BJ (cell line): ENCODE data around the gene IL17RC. TPM values are rescaled to one million over a fixed set of nuclear protein-coding genes. Genes with fewer than 3 reads are reported as not detected.

ENCODE experiments used
- CTCF ChIA-PET: fragments of 350-600 bp; formaldehyde crosslinking; extraction: SDS; loops from one replicate; lab custom pipeline; 2021; ENCODE audit warnings: antibody characterized with exemption, inconsistent platforms; lab: Yijun Ruan, JAX
- POLR2A ChIA-PET: fragments of 300-600 bp; sonication (Branson Sonifier 250); formaldehyde crosslinking; extraction: SDS; loops from one replicate; lab custom pipeline; 2021; ENCODE audit warnings: antibody characterized with exemption; lab: Charles Lee
- DNase-seq: peaks from one replicate; pipeline ENCODE4 v3.0.0-alpha.2; 2011; ENCODE audit warnings: low read depth
- H3K27me3 ChIP-seq: 2 replicates; pipeline ENCODE4 v1.6.0; 2011; ENCODE audit warnings: low read length; ENCODE audit not compliant: control insufficient read depth, insufficient read depth
- H3K36me3 ChIP-seq: 2 replicates; pipeline ENCODE4 v1.5.1; 2011; ENCODE audit warnings: low read length; ENCODE audit not compliant: control insufficient read depth, insufficient read depth
- H3K4me3 ChIP-seq: 2 replicates; pipeline ENCODE4 v1.5.1; 2011; ENCODE audit warnings: low read depth, mild to moderate bottlenecking, control low read depth, low read length
- CTCF ChIP-seq: IDR thresholded peaks from 2 replicates; pipeline ENCODE4 v1.5.1; 2011; ENCODE audit warnings: low read depth, mild to moderate bottlenecking, control low read depth, inconsistent platforms, low read length, moderate library complexity; ENCODE audit not compliant: insufficient read depth
- polyA plus RNA-seq: library from polyadenylated mRNA; depleted of rRNA; stranded (reverse); fragments of >200 nt; gene quantifications from 2 replicates; pipeline ENCODE4 v1.2.3, GENCODE V29; 2011

Gene IL17RC
- polyA plus RNA-seq, 1 experiment = 28.1 TPM

DNA sequence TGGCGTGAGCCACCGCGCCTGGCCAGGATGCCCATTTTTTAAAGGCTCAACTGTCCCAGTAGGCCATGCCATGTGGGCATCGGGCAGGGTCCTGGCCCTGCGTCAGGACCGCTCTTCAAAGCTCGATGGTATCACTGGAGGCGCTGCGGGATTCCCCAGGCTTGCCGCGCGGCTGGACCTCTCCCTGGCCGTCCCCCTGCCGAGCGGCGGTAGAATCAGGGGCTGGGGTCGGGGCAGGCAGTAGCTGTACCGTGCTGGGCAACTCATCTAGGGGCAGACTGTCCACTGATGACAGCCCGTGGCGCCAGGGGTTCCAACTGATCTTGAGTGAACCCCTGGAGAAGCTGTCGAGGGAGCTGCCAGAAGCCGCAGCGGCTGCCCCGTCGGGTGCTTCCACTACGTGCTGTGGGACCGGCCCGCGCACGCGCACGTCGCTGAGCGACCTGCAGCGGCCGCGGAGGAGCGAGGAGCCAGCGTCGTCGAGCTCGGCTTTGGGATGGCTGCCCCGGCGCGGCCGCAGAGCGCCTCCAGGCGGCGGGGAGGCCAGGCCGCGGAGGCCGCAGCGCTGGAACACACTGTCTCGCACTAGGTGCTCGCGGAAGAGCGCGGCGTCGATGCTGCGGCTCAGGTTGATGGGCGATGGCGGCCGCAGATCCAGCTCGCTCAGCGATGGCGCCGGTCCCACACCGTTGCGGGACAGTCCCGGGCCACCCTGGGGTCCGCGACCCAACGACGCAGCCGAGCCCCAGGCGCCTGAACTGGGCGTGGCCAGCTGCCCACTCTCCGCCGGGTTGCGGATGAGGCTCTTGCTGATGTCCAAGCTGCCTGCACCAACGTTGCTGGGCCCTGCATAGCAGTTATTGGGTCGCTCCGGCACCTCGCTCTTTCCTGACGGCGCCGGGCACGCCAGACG, 29.5 kb downstream of the IL17RC start:
- peaks cover 8% of the 10 kb centered on the region for H3K36me3 ChIP-seq
- H3K27me3 ChIP-seq = no peaks in the 10 kb centered on the region
- peak; percentile 45 for TF ChIP-seq CTCF
- peak; percentile 45 for DNase-seq
- ChIA-PET CTCF (interaction anchor here (0.7 to 2.2 kb wide), 37 partner anchors 9 to 317 kb away, joined by 3 to 25 read pairs (median 3); partner anchors contain the start of genes CRELD1, EMC3, IL17RC and RPUSD3), POLR2A (interaction anchor here (1.0 kb wide), 1 partner anchor 13 kb away, joined by 3 read pairs; the partner anchor contains the start of gene CRELD1)
- H3K4me3 ChIP-seq = peak overlapping the region; percentile 50

DNA sequence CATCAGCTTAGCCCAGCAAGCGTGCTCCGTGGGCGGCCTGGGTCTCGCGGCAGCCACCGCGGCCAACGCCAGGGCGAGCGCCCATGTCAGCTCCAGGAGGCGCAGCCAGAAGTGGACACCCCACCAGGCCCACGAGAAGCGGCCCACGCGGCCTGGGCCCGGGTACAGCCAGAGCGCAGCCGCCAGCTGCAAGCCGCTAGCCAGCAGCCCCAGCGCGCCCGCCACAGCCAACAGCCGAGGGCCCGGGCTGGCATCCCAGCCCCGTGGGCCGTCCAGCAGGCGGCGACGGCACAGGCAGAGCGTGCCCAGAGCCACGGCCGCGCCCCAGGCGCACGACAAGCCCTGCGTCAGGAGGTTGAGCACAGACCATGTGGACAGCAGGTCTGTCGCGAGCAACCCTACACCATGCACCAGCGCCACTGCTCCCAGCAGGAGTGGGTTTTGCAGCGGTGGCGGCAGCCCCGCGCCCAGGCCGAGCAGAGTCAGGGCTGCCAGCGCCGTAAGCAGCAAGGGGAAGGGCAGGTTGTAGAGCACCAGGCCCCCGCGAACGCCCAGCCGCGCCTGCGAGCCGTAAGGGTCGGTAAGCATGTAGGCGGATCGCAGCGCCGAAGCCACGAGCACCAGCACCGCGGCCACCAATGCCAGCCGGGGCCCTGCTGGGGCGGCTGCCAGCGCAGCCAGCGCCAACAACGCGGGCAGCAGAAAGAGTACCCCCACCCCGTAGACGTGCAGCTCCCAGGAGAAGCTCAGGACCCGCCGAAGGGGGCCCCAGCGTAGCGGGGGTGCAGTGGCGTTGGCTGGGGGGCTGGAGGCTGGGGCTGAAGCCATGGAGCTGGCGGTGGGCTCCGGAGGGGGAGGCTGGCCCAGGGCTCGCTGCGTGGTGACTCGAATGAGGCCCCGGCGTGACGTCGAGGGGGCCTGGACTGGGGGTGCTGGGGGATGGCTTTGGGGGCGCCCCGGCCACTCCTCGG, 30.4 kb downstream of the IL17RC start:
- POLR2A ChIA-PET = interaction anchor here (1.0 kb wide), 1 partner anchor 14 kb away, joined by 3 read pairs; the partner anchor contains the start of gene CRELD1
- peak; percentile 50 for TF ChIP-seq CTCF
- no peak for DNase-seq

GRCh38 chr3:9948586-9948985, 31.7 kb downstream of the IL17RC start:
- ChIA-PET POLR2A (no interaction called here), CTCF (interaction anchor here (1.0 kb wide), 1 partner anchor 16 kb away, joined by 4 read pairs; no protein-coding TSS in a partner anchor)
- DNase-seq = no peak
- Histone ChIP-seq H3K4me3 (no peak overlapping the region), H3K36me3 (peaks cover 4% of the 10 kb centered on the region), H3K27me3 (no peaks in the 10 kb centered on the region)
- no peak for TF ChIP-seq CTCF

More for the DNA sequence above, 30.4 kb downstream of the IL17RC start:
- Histone ChIP-seq H3K4me3 (peak overlapping the region; percentile 50), H3K27me3 (no peaks in the 10 kb centered on the region), H3K36me3 (peaks cover 8% of the 10 kb centered on the region)
- CTCF ChIA-PET = interaction anchor here (0.7 to 2.2 kb wide), 31 partner anchors 8 to 317 kb away, joined by 3 to 25 read pairs (median 3); partner anchors contain the start of genes CRELD1, EMC3, RPUSD3 and TATDN2

GRCh38 chr3:9949115-9949514, 32.2 kb downstream of the IL17RC start:
- DNase-seq = no peak
- ChIA-PET CTCF (interaction anchor here (1.0 kb wide), 1 partner anchor 16 kb away, joined by 4 read pairs; no protein-coding TSS in a partner anchor), POLR2A (no interaction called here)
- no peaks in the 10 kb centered on the region for H3K27me3 ChIP-seq
- H3K36me3 ChIP-seq = peaks cover 4% of the 10 kb centered on the region
- no peak for TF ChIP-seq CTCF
- H3K4me3 ChIP-seq = no peak overlapping the region
